Limb (tissue), 2 donors: Measurements from ENCODE around the gene PIEZO2.
"Not testable (repeated sequence)": the region's sequence is repeated elsewhere in the genome, so short reads cannot be mapped to it uniquely, and the experiment has no call there.

Experiments
- DNase-seq, 2 donors: peaks; one replicate each; pipeline ENCODE4 v3.0.0-alpha.2; 2016; ENCODE audit errors: extremely low spot score in 2 of 2

The PIEZO2 gene

DNA sequence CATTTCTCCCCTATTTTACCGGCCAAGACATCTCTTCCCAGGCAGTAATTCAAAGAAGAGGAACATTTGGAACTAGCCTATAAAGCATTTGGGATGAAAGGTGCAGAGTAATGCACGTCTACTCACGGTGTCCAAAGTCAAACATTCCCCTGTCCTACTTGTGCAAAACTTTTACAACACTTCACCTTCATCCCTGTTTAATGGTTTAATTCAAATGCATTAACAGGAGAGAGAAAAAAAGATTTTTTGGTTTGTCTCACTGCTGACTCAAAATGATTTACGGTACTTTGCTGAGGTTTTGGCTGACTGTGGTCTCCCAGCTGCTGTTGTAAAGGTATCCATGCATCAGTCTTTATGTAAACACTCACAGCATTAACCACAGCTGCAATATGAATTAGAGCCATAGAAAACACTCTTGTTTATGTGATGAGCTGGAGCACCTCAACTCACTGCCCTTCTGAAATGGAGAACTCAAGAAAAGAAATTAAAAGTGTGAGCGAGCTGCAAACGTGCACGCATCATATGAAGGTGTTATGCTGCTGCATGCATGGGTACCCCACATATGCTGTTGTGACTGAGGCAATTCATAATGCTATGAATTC, 220.5 kb downstream of the PIEZO2 start:
- DNase-seq: peak; percentile 35 to 73

- DNase-seq: peak; percentile 41 to 60
Observed at GRCh38 chr18:10928011-10928771, 221.2 kb downstream of the PIEZO2 start.

DNA sequence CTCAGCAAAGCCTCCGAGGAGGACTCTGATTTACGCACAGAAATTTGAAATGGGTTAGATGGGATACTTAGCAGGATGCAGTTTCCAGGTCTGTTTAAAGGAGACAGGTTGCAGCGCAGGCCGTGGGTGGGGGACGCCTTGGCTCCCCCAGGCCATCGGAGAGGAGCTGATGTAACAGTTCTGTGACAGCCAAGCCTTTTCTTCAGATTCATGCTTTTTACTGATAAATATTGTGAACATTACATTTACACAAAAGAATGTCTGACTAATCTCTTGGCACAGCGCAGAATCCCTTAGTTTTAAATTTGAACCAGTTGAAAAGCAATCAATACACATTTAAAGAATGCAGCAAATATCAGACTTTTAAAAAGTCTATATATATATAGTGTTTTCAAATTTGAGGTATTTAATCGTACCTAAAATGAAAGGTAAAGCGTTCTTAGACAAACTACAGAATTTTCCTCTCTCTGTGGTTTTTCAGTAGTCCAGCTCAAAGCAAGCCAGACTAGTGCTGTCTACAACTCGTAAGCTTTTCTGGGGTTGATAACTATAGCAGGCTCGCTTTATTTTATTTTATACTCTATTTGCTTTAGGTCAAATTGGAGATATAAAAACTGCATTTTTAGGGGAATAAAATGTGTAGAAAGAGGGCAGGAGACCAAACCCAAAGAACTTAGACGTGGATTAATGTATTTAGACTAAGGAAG, 221.9 kb downstream of the PIEZO2 start:
- peak; percentile 45 to 75 for DNase-seq

- peak; percentile 39 to 48 for DNase-seq
Observed at GRCh38 chr18:10926621-10927161, 222.7 kb downstream of the PIEZO2 start.

DNA sequence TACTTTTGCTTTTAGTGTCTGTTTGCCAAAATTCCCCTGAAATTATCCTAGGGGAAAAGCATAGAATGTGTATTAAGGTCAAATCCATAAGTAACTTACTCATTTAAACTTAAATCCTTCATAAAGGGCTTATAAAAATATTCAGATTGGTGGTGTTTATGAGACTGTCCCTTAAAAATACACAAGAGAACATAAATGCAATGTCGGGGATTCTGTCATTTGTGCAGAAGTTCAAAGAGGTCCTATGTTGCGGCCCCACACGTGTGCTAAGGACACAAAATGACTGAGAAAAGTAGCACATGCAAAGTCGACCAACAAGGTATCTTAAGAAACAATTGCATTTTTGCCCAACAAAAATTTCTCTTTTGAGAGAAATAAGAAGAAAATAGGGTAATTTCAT, 225.1 kb downstream of the PIEZO2 start:
- DNase-seq: no peak

DNA sequence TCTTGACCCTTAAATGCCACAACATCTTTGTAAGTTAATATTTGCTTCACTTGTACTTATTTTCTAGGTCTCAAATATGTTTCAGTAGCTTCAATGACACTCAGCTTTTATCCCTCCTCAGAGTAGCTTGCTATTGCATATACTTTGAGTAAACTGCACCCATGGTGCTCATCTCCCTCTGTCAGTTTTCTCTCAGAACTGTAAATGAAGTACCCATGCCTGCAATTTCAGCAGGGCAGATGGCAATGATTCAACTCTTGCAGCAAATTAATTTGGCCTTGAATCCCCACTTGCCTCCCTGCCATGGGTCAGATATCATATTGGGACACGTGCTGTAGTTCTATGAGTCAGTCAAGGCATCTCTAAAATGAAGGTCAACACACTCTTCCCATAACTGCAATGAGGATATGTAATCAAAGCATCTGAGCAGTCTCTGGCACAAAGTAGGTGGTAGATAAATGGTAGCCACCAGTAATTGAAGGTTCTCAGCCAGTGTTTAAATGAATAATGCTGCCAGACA, 225.8 kb downstream of the PIEZO2 start:
- no peak for DNase-seq

DNA sequence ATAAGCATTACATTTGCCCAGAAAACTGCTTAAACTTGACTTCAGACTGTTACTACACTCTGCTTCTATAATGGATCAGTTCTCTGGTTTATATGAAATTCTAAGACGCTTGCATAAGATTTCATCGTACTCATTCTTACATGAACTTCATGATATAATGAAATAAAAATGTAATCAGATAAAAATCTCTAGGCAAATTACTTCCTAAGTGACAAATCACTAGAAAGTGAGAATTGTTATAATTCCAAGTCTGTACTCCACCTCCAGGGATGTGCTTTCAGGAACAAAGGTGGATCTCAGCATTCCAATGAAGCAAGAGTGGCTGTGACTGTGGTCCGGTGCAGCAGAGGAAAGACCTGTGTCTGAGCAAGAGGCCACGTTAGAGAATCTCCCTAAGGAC, 226.2 kb downstream of the PIEZO2 start:
- DNase-seq: no peak

DNA sequence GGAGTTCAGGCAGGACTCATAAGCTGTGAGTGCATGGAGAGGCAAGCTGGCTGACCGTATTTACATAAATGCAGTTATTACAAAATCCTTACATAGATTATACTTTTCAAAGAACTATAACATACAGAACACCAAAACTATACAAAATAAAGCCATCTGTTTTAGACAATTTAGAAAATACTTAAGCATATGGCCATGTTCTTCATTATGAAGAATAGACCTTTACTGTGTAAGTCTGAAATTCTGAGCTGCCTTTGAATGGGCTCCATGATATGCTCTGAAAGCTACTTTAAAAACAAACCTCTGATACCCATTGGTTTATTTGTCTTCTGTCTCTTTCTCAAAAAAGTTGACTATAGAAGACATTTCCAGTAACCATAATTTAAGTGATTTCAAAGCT, 226.7 kb downstream of the PIEZO2 start:
- DNase-seq: not testable (repeated sequence)

DNA sequence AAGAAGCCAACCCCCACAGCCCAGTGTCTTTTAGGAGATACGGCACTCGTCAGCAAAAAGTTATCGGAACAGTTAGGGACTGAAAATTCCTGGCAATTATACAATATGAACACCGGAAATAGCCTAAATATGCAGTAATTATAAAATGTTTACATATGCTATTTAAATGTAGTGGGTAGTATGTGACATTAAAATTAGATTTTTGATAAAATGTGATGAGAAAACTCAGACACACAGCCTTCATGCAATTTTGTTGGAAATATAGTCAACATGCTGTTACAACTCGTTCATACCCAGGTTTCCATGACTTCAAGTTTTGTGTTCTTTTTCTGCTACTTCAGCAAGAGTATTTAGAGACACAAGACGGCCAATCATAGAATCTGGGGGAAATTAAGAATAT, 229.1 kb downstream of the PIEZO2 start:
- not testable (repeated sequence) for DNase-seq

GRCh38 chr18:10919851-10920250, 229.5 kb downstream of the PIEZO2 start:
- no peak for DNase-seq

- no peak for DNase-seq
Observed at GRCh38 chr18:10916865-10917264, 232.5 kb downstream of the PIEZO2 start.

GRCh38 chr18:10916387-10916786, 233.0 kb downstream of the PIEZO2 start:
- DNase-seq: no peak

DNA sequence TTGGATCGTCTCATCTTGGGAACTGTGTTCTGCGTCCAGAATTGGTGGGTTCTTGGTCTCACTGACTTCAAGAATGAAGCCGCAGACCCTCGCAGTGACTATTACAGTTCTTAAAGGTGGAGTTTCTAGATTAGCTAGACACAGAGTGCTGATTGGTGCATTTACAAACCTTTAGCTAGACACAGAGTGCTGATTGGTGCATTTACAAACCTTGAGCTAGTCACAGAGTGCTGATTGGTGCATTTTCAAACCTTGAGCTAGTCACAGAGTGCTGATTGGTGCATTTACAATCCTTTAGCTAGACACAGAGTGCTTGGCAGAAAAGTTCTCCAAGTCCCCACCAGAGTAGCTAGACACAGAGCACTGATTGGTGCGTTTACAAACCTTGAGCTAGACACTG, 233.6 kb downstream of the PIEZO2 start:
- DNase-seq: not testable (repeated sequence)

DNA sequence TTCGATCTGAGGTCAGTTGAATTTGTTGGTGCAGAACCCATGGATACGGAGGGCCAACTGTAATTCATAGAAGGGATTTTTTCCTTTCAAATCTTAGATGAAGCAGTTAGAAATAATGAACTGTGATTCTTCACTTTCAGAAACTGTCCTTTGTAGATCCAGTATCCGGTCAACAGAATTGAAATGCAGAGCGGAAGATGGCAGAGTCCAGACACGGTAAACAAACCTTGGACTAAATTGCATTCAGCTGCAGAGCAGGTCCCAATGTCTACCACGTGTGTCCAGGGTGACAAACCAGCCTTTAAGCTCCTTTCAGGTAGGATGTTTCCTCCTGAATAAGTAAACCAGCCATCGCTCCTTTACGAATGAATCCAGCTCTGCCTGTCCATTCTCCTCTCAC, 234.8 kb downstream of the PIEZO2 start:
- not testable (repeated sequence) for DNase-seq

- DNase-seq: no peak
Observed at GRCh38 chr18:10913919-10914318, 235.4 kb downstream of the PIEZO2 start.

GRCh38 chr18:10912790-10913545, 236.4 kb downstream of the PIEZO2 start:
- peak; percentile 62 to 74 for DNase-seq

DNA sequence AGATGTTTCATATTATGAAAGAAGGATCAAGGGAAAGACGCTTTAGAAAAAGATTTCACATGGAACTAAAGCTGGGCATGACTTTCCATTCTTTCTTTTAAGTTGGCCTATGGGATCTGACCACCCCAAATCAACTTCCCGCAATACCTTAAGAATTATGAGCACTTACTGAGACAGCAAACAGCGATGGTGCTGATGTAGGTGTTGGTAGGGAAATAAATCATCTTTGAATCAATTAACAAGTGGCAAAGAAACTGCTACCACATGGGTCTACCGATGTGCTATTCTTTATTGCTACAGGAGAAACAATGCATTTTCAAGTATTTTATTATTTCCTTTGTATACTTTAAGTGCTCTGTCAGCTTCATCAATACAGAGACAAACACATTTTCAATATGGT, 239.6 kb downstream of the PIEZO2 start:
- DNase-seq: no peak

DNA sequence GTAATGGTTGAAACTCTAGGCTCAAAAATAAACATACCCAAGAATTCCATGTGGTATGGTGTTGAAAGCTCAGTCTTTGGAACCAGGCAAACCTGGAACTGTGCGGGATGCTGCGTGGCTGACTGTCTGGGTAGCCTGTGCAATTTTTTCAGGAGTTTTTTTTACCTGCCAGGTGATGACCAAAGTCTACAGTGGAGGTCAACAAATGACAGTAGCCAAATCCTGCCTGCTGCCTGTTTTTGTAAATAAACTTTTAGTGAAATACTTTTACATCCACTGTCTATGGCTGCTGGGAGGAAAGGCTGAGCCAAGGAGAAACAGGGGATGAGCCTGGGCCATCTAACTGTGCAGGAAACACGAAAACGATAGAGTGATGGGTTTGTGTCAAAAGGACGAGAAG, 240.6 kb downstream of the PIEZO2 start:
- no peak for DNase-seq

GRCh38 chr18:10907749-10908148, 241.6 kb downstream of the PIEZO2 start:
- no peak for DNase-seq

GRCh38 chr18:10901329-10901728, 248.0 kb downstream of the PIEZO2 start:
- no peak for DNase-seq

DNA sequence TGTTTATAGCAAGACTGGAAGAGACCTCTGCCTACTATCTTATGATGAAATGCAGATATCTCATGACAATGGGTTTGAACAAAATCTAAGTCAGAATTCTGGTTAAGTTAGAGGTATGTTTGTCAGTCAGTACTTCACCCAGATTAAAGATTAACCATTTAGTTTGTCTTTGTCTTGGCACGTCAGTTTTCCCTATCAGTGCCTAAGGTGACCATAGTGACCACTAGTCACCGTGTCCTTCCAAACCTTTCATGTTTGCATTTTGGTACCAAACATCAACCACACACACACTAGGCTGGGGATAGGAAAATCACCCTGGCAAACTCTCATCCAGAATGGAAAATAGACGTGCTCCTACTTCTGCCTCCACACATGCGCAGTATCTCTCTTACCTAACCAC, 248.9 kb downstream of the PIEZO2 start:
- no peak for DNase-seq
